ENCODE results near the gene TCFL5.

DNA sequence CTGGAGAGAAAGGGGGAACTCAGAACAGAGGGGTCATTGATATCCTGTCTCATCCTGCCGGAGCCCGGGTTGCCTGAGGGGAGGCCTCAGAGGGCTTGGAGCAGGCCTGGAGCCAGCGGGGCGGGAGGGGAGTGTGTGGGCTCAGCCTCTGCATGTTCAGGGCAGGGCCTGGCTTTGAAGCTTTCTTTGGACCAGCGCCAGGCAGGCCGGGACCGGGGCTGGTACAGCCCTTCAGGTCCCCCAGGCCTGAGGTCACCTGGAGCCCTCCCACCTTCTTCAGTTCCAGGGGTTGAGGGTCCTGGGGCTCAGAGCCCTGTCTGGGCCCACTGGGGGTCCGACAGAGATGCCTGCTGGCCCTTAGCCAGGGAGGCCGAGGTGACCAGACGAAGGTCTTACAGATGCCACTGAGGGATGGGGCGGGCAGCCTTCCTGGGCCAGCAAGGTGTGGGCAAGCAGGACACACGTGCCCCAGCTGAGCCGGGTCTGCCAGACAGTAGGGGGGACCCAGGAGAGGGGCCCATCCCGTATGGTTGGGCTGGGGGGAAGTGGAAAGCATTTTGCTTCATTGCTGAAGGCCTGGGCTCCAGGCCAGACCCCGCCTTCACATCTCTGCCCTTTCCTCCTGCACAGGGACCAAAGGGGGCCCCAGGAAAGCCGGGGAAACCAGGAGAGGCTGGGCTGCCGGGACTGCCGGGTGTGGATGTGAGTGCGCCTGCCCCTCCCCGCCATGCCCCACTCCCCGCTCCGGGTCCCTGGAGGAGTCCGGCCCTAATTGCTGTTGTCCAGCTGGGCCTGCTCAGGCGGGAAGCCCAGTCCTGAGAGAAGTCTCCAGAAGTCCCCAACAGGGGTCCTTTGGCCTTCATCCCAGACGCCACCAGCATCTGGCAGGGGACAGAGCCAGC lies 42.8 kb downstream of the TCFL5 start:
- TF ChIP-seq, protein P1, sequence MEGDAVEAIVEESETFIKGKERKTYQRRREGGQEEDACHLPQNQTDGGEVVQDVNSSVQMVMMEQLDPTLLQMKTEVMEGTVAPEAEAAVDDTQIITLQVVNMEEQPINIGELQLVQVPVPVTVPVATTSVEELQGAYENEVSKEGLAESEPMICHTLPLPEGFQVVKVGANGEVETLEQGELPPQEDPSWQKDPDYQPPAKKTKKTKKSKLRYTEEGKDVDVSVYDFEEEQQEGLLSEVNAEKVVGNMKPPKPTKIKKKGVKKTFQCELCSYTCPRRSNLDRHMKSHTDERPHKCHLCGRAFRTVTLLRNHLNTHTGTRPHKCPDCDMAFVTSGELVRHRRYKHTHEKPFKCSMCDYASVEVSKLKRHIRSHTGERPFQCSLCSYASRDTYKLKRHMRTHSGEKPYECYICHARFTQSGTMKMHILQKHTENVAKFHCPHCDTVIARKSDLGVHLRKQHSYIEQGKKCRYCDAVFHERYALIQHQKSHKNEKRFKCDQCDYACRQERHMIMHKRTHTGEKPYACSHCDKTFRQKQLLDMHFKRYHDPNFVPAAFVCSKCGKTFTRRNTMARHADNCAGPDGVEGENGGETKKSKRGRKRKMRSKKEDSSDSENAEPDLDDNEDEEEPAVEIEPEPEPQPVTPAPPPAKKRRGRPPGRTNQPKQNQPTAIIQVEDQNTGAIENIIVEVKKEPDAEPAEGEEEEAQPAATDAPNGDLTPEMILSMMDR (IDR thresholded peaks at IDR 0.05; ENCODE audit: insufficient read depth, low read length, poor library complexity, severe bottlenecking), result no peak
- TF ChIP-seq EZH2phosphoT487 (conservative IDR thresholded peaks at IDR 0.05; ENCODE audit: low read length), result no peak

All from SU-DHL-6 (cell line).